Caco-2 (cell line): ENCODE measurements around the gene DLGAP5. TPM values are rescaled to one million over a fixed set of nuclear protein-coding genes. Genes with fewer than 3 reads are reported as not detected.

Experiments
- BruUV-seq: library from RNA; stranded (reverse); fragments of 400-500 nt; replicated peaks from 2 replicates; lab custom pipeline; 2021; lab: Mats Ljungman, UMichigan
- CTCF ChIA-PET: fragments of 300-600 bp; sonication (Branson Sonifier 250); formaldehyde crosslinking; loops from one replicate; lab custom pipeline; 2022; ENCODE audit warnings: antibody characterized with exemption; lab: Charles Lee
- POLR2A ChIA-PET: fragments of 300-600 bp; sonication (Branson Sonifier 250); formaldehyde crosslinking; loops from one replicate; lab custom pipeline; 2022; ENCODE audit warnings: antibody characterized with exemption; lab: Charles Lee
- DNase-seq, 2 experiments: peaks; one replicate each; pipeline versions ENCODE4 v3.0.0 to v3.0.0-alpha.2; 2020 to 2022
- H3K27me3 ChIP-seq: replicated peaks from 2 replicates; pipeline ENCODE4 v1.6.0; 2011; ENCODE audit warnings: low read length; ENCODE audit not compliant: control insufficient read depth, insufficient read depth
- H3K36me3 ChIP-seq: 2 replicates; pipeline ENCODE4 v1.5.1; 2011; ENCODE audit warnings: low read length; ENCODE audit not compliant: control insufficient read depth, insufficient read depth
- H3K4me1 ChIP-seq: fragments of 250-450 bp; sonication (Bioruptor Pico); 2 replicates; pipeline ENCODE4 v1.5.1; 2020; ENCODE audit warnings: mild to moderate bottlenecking
- H3K4me3 ChIP-seq: 2 replicates; pipeline ENCODE4 v1.5.1; 2011; ENCODE audit warnings: low read depth, mild to moderate bottlenecking, control low read depth, low read length
- H3K9me3 ChIP-seq: fragments of 250-450 bp; sonication (Bioruptor Pico); 2 replicates; pipeline ENCODE4 v1.5.1; 2020; ENCODE audit warnings: mild to moderate bottlenecking, moderate library complexity
- H3K27ac Mint-ChIP-seq: one replicate; pipeline ENCODE4 v1.8.0; 2022; ENCODE audit warnings: mixed read lengths; ENCODE audit not compliant: unreplicated experiment
- H3K27me3 Mint-ChIP-seq: one replicate; pipeline ENCODE4 v1.8.0; 2022; ENCODE audit warnings: mixed read lengths; ENCODE audit not compliant: insufficient read depth, unreplicated experiment
- H3K36me3 Mint-ChIP-seq: one replicate; pipeline ENCODE4 v1.8.0; 2022; ENCODE audit warnings: mild to moderate bottlenecking, mixed read lengths; ENCODE audit not compliant: insufficient read depth, unreplicated experiment
- H3K4me1 Mint-ChIP-seq: one replicate; pipeline ENCODE4 v1.8.0; 2022; ENCODE audit warnings: low read depth, mixed read lengths; ENCODE audit not compliant: unreplicated experiment
- H3K4me3 Mint-ChIP-seq: one replicate; pipeline ENCODE4 v1.8.0; 2022; ENCODE audit warnings: mild to moderate bottlenecking, moderate library complexity, mixed read lengths; ENCODE audit not compliant: unreplicated experiment
- H3K9me3 Mint-ChIP-seq: one replicate; pipeline ENCODE4 v1.8.0; 2022; ENCODE audit warnings: mixed read lengths; ENCODE audit not compliant: unreplicated experiment
- CTCF ChIP-seq, 2 experiments: fragments of 200-600 bp in 1 of 2; IDR thresholded peaks; 1 replicate in 1 of 2; 2 replicates in 1 of 2; pipeline versions ENCODE4 v1.5.1 to v1.8.0; 2011 to 2022; ENCODE audit warnings: antibody characterized with exemption in 1 of 2, control low read depth in 1 of 2, inconsistent platforms in 1 of 2, low read depth in 1 of 2, low read length in 1 of 2, mild to moderate bottlenecking in 1 of 2, moderate library complexity in 1 of 2; ENCODE audit not compliant: insufficient read depth in 1 of 2, severe bottlenecking in 1 of 2, unreplicated experiment in 1 of 2
- intact Hi-C: fragments of 100-400 bp; cut with micrococcal nuclease; formaldehyde crosslinking; loops from one replicate; pipeline ENCODE4 v1.10.0; 2022; ENCODE audit not compliant: unreplicated experiment
- total RNA-seq: library from RNA; stranded (reverse); gene quantifications from 2 replicates; pipeline ENCODE4 v1.2.3, GENCODE V29; 2022

DLGAP5 gene
- total RNA-seq, 1 experiment from 2014 or later: 54.1 TPM

GRCh38 chr14:55121628-55122439 lies 69.6 kb downstream of the DLGAP5 start:
- ChIA-PET POLR2A (interaction anchor here (0.9 to 1.3 kb wide), 4 partner anchors 11 to 44 kb away, joined by 3 to 10 read pairs (median 5); no protein-coding TSS in a partner anchor), CTCF (interaction anchor here (0.6 to 1.5 kb wide), 5 partner anchors 11 to 32 kb away, joined by 3 to 7 read pairs (median 3); no protein-coding TSS in a partner anchor)
- Histone ChIP-seq H3K36me3 (no peaks in the 10 kb centered on the region; the same call in 1 of the 2 replicates), H3K4me1 (peaks cover 84% of the 10 kb centered on the region), H3K27me3 (no peaks in the 10 kb centered on the region), H3K4me3 (no peak overlapping the region), H3K9me3 (no peaks in the 10 kb centered on the region)
- intact Hi-C loops: loop anchor here (1.0 kb wide), 1 partner anchor 19 kb away; no protein-coding TSS in a partner anchor
- no peak for TF ChIP-seq CTCF (IDR thresholded peaks at IDR 0.05; ENCODE audit: insufficient read depth in 1 of 2, low read depth in 1 of 2, low read length in 1 of 2, severe bottlenecking in 1 of 2, unreplicated experiment in 1 of 2)
- Mint-ChIP-seq H3K36me3 (peaks cover 6% of the 10 kb centered on the region), H3K27ac (peak overlapping the region; percentile 90), H3K27me3 (no peaks in the 10 kb centered on the region), H3K4me1 (peaks cover 53% of the 10 kb centered on the region), H3K9me3 (no peaks in the 10 kb centered on the region), H3K4me3 (peak overlapping the region; percentile 59)
- BruUV-seq: no TSS peak
- DNase-seq: peak; percentile 61 to 62

- peaks cover 56% of the 10 kb centered on the region for H3K4me1 Mint-ChIP-seq
- BruUV-seq: no TSS peak
- peak in 1 of 2 experiments; percentile 53 for DNase-seq
- no peak overlapping the region for H3K4me3 Mint-ChIP-seq
- TF ChIP-seq CTCF (IDR thresholded peaks at IDR 0.05; ENCODE audit: insufficient read depth in 1 of 2, low read depth in 1 of 2, low read length in 1 of 2, severe bottlenecking in 1 of 2, unreplicated experiment in 1 of 2): no peak
- no peaks in the 10 kb centered on the region for H3K27me3 Mint-ChIP-seq
- Histone ChIP-seq H3K27me3 (no peaks in the 10 kb centered on the region), H3K4me3 (no peak overlapping the region), H3K9me3 (no peaks in the 10 kb centered on the region), H3K36me3 (no peaks in the 10 kb centered on the region; the same call in 1 of the 2 replicates), H3K4me1 (peaks cover 84% of the 10 kb centered on the region)
- POLR2A ChIA-PET: no interaction called here
- peaks cover 6% of the 10 kb centered on the region for H3K36me3 Mint-ChIP-seq
- H3K9me3 Mint-ChIP-seq: no peaks in the 10 kb centered on the region
- CTCF ChIA-PET: no interaction called here
- peak overlapping the region; percentile 90 for H3K27ac Mint-ChIP-seq
- intact Hi-C loops: no loop called here
Observed at GRCh38 chr14:55120571-55121495, 70.6 kb downstream of the DLGAP5 start.

- H3K36me3 ChIP-seq: no peaks in the 10 kb centered on the region
- no peak overlapping the region for H3K27ac Mint-ChIP-seq
- intact Hi-C loops: no loop called here
- peaks cover 6% of the 10 kb centered on the region for H3K36me3 Mint-ChIP-seq
- H3K9me3 Mint-ChIP-seq: no peaks in the 10 kb centered on the region
- H3K9me3 ChIP-seq: no peaks in the 10 kb centered on the region
- no peaks in the 10 kb centered on the region for H3K27me3 ChIP-seq
- H3K27me3 Mint-ChIP-seq: no peaks in the 10 kb centered on the region
- CTCF ChIA-PET: interaction anchor here (0.6 kb wide), 1 partner anchor 12 kb away, joined by 4 read pairs; no protein-coding TSS in a partner anchor
- no peak for TF ChIP-seq CTCF (IDR thresholded peaks at IDR 0.05; ENCODE audit: insufficient read depth in 1 of 2, low read depth in 1 of 2, low read length in 1 of 2, severe bottlenecking in 1 of 2, unreplicated experiment in 1 of 2)
- no peak overlapping the region for H3K4me3 Mint-ChIP-seq
- no peak overlapping the region for H3K4me3 ChIP-seq
- BruUV-seq: no TSS peak
- DNase-seq: no peak
- POLR2A ChIA-PET: no interaction called here
- peaks cover 83% of the 10 kb centered on the region for H3K4me1 ChIP-seq
- peaks cover 65% of the 10 kb centered on the region for H3K4me1 Mint-ChIP-seq
Observed at GRCh38 chr14:55118761-55119160, 72.6 kb downstream of the DLGAP5 start.
